ENCODE data around the gene BRD3. TPM values are rescaled to one million over a fixed set of nuclear protein-coding genes. Genes with fewer than 3 reads are reported as not detected.

Gene BRD3
- polyA plus RNA-seq, 3 donors: 16.4 to 18.2 (median 17.1) TPM

DNA sequence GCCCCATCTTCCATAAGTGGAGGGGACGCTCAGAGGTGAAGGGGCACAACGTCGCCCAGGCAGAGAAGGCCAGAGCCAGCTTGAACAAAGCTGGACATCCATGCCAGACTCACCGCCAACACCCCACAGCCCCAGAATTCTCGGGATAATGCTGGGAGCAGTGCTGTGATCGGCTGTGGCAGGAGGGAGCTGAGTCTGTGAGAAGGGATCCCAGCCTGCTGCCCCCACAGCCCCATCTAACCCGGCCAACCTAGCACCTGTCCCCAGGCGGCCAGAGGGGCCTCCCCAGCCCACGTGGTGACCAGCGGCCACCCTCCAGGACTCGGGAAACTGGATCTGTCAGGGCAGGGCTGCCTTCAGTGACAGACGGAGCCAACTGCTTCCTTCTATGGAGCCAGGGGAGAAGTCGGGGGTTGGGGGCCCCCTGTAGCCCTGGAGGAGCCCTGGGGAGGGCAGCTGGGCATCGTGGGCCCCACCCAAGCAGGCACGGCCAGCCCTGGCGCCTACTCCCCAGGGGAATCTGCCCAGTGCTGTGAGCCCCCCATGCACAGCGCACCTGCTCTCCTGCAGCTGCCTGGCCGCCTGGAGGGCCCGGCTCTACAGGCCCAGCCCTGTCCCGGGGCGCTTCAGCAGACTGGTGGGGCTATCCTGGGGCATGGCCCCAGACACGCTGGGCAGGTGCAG, 6.0 kb downstream of the BRD3 start:
- H3K36me3 ChIP-seq (replicated peaks in 1 of 2; ENCODE audit: control insufficient read depth in 1 of 2, insufficient read depth in 2 of 2, low read length in 2 of 2): peaks cover 0 to 6% of the 10 kb centered on the region in 2 donors
- peak overlapping the region in 1 of 7 donors; percentile 25 for H3K27ac Mint-ChIP-seq
- H3K4me2 ChIP-seq (replicated peaks; ENCODE audit: extremely low read depth, low read length, poor library complexity, severe bottlenecking): no peak overlapping the region
- peaks cover 0 to 4% (median 3%) of the 10 kb centered on the region in 3 donors for H3K27me3 Mint-ChIP-seq (ENCODE audit: low read depth in 3 of 3)
- intact Hi-C loops (cut with micrococcal nuclease): loop anchor here (10.0 kb wide), 2 partner anchors 263 to 863 kb away; partner anchors contain the start of gene RXRA (in 1 of the 2)
- peaks cover 93% of the 10 kb centered on the region for H3K79me2 ChIP-seq (ENCODE audit: insufficient read depth, low read length)
- H4K20me1 ChIP-seq (ENCODE audit: insufficient read depth, low read length): peaks cover 100% of the 10 kb centered on the region
- peak in 1 of 3 donors; percentile 2 for DNase-seq
- no peaks in the 10 kb centered on the region for H3K27me3 ChIP-seq (ENCODE audit: control insufficient read depth in 2 of 2, insufficient read depth in 2 of 2, low read length in 2 of 2)
- peaks cover 83 to 91% of the 10 kb centered on the region in 2 donors for H3K4me1 ChIP-seq (ENCODE audit: control insufficient read depth in 1 of 2, insufficient read depth in 2 of 2, low read length in 2 of 2)
- H3K4me3 Mint-ChIP-seq: peak overlapping the region in 1 of 2 donors; percentile 59
- no peak overlapping the region for H3K4me3 ChIP-seq (replicated peaks in 1 of 3; ENCODE audit: low read depth in 2 of 3, low read length in 3 of 3)
- H3K4me1 Mint-ChIP-seq: peaks cover 82% of the 10 kb centered on the region
- H3K9ac ChIP-seq (ENCODE audit: insufficient read depth, low read length, poor library complexity, severe bottlenecking): peak overlapping the region; percentile 1
- no peaks in the 10 kb centered on the region for H3K9me3 ChIP-seq (replicated peaks in 1 of 2; ENCODE audit: control insufficient read depth in 1 of 2, insufficient read depth in 1 of 2, low read length in 2 of 2)
- no peak overlapping the region for H3K27ac ChIP-seq (ENCODE audit: low read depth in 1 of 2, low read length in 2 of 2)
- TF ChIP-seq CTCF (IDR thresholded peaks at IDR 0.05): no peak
- peaks cover 23 to 34% of the 10 kb centered on the region in 2 donors for H3K36me3 Mint-ChIP-seq
- H2AFZ ChIP-seq (ENCODE audit: insufficient read depth, low read depth, low read length, poor library complexity, severe bottlenecking): no peak overlapping the region
- 62% methylated on average over 18 of the region's 22 CpGs for WGBS (ENCODE audit: insufficient coverage)
- H3K9me3 Mint-ChIP-seq: no peaks in the 10 kb centered on the region

- intact Hi-C loops (cut with micrococcal nuclease): loop anchor here (10.0 kb wide), 2 partner anchors 264 to 864 kb away; partner anchors contain the start of gene RXRA (in 1 of the 2)
- Histone ChIP-seq H3K4me2 (replicated peaks; ENCODE audit: extremely low read depth, low read length, poor library complexity, severe bottlenecking) (no peak overlapping the region), H4K20me1 (ENCODE audit: insufficient read depth, low read length) (peaks cover 100% of the 10 kb centered on the region), H3K4me3 (replicated peaks in 1 of 3; ENCODE audit: low read depth in 2 of 3, low read length in 3 of 3) (no peak overlapping the region), H3K36me3 (replicated peaks in 1 of 2; ENCODE audit: control insufficient read depth in 1 of 2, insufficient read depth in 2 of 2, low read length in 2 of 2) (peaks cover 0 to 8% of the 10 kb centered on the region in 2 donors), H3K9me3 (replicated peaks in 1 of 2; ENCODE audit: control insufficient read depth in 1 of 2, insufficient read depth in 1 of 2, low read length in 2 of 2) (no peaks in the 10 kb centered on the region), H2AFZ (ENCODE audit: insufficient read depth, low read depth, low read length, poor library complexity, severe bottlenecking) (no peak overlapping the region), H3K27ac (ENCODE audit: low read depth in 1 of 2, low read length in 2 of 2) (peak overlapping the region in 1 of 2 donors; percentile 67), H3K79me2 (ENCODE audit: insufficient read depth, low read length) (peaks cover 93% of the 10 kb centered on the region), H3K9ac (ENCODE audit: insufficient read depth, low read length, poor library complexity, severe bottlenecking) (peak overlapping the region; percentile 1), H3K27me3 (ENCODE audit: control insufficient read depth in 2 of 2, insufficient read depth in 2 of 2, low read length in 2 of 2) (no peaks in the 10 kb centered on the region), H3K4me1 (ENCODE audit: control insufficient read depth in 1 of 2, insufficient read depth in 2 of 2, low read length in 2 of 2) (peaks cover 83 to 91% of the 10 kb centered on the region in 2 donors)
- 91% methylated on average over 4 of the region's 4 CpGs for WGBS (ENCODE audit: insufficient coverage)
- Mint-ChIP-seq H3K4me3 (no peak overlapping the region), H3K9me3 (no peaks in the 10 kb centered on the region), H3K36me3 (peaks cover 23 to 36% of the 10 kb centered on the region in 2 donors), H3K27me3 (ENCODE audit: low read depth in 3 of 3) (peaks cover 0 to 4% (median 3%) of the 10 kb centered on the region in 3 donors), H3K27ac (peak overlapping the region in 5 of 7 donors; percentile 87 to 94 (median 93)), H3K4me1 (peaks cover 82% of the 10 kb centered on the region)
- peak in 1 of 3 donors; percentile 3 for DNase-seq
- TF ChIP-seq CTCF (IDR thresholded peaks at IDR 0.05): no peak
Observed at GRCh38 chr9:134061019-134061687, 6.7 kb downstream of the BRD3 start.
